Prostate gland (tissue), 2 donors: ENCODE results near the gene PCDH9. TPM values are rescaled to one million over a fixed set of nuclear protein-coding genes. Genes with fewer than 3 reads are reported as not detected.

ENCODE experiments used
- DNase-seq: peaks from one replicate; pipeline ENCODE4 v3.0.0-alpha.2; 2019; ENCODE audit warnings: low spot score
- H3K27ac ChIP-seq, 2 donors: fragments of 200-600 bp; sonication (generic); 2 replicates each; pipeline ENCODE4 v1.5.1; 2017 to 2019
- H3K27me3 ChIP-seq: fragments of 200-600 bp; sonication (generic); replicated peaks from 2 replicates; pipeline ENCODE4 v1.5.1; 2019; ENCODE audit not compliant: insufficient read depth
- H3K36me3 ChIP-seq, 2 donors: fragments of 200-600 bp; sonication (generic); 1 replicate in 1 of 2; 2 replicates in 1 of 2; pipeline versions ENCODE4 v1.5.1 to v1.8.1; 2017 to 2019
- H3K4me1 ChIP-seq: fragments of 200-600 bp; sonication (generic); replicated peaks from 2 replicates; pipeline ENCODE4 v1.5.1; 2019
- H3K4me3 ChIP-seq, 2 donors: fragments of 200-600 bp; sonication (generic); 2 replicates each; pipeline ENCODE4 v1.5.1; 2017 to 2019
- H3K9me3 ChIP-seq: fragments of 200-600 bp; sonication (generic); 2 replicates; pipeline ENCODE4 v1.5.1; 2017
- POLR2A ChIP-seq: fragments of 450-650 bp; IDR thresholded peaks from one replicate; pipeline ENCODE4 v1.6.1; 2016; ENCODE audit warnings: antibody characterized with exemption, mild to moderate bottlenecking
- POLR2AphosphoS5 ChIP-seq: sonication (generic); formaldehyde crosslinking; IDR thresholded peaks from one replicate; pipeline ENCODE4 v1.6.1; 2017; ENCODE audit warnings: antibody characterized with exemption
- WGBS: methylation state at CpG from one replicate; pipeline ENCODE4 v1.1.5; 2018; 5-methylcytosine and 5-hydroxymethylcytosine counted together
- intact Hi-C: fragments of 100-400 bp; cut with DNase I; formaldehyde crosslinking; loops from one replicate; pipeline ENCODE4 v1.14.2; 2022
- total RNA-seq, 2 donors: library from RNA; depleted of rRNA; stranded (reverse); fragments of >200 nt; gene quantifications; one replicate each; pipeline ENCODE4 v1.1.0, GENCODE V29; 2016
- TF ChIP-seq, protein P1 (sequence below), 4 experiments: fragments of 200-600 bp in 2 of 4; fragments of 450-650 bp in 2 of 4; sonication (generic) in 2 of 4; IDR thresholded peaks; 1 replicate in 3 of 4; 2 replicates in 1 of 4; pipeline ENCODE4 v1.5.1; 2016 to 2019; ENCODE audit warnings: antibody characterized with exemption in 4 of 4, mild to moderate bottlenecking in 2 of 4, moderate library complexity in 2 of 4

The PCDH9 gene
- total RNA-seq, 2 donors from 2014 or later = 1.8 to 5.5 TPM

DNA sequence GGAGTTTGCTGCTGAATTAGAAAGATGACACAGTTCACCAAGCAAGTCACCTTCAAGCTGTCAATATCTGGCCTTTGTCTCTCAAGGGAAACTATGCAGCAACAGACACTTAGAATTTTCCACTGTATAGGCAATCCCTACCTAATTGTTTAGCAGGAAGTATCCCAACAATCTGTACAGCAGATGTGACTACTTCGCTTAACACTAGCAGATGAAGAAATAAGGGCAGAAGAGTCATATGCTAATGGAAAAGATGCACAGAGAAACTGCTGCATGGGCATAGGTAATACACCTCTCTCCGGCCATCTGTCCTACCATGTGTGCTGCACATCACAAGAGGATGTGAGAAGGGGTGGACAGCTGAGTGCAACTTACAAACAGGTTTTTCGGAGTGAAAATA lies 851.2 kb downstream of the PCDH9 start:
- no peaks in the 10 kb centered on the region for H3K36me3 ChIP-seq
- no peak for DNase-seq
- H3K27ac ChIP-seq = no peak overlapping the region
- no peaks in the 10 kb centered on the region for H3K4me1 ChIP-seq
- H3K27me3 ChIP-seq = no peaks in the 10 kb centered on the region
- intact Hi-C loops = no loop called here
- WGBS = 98% methylated on average over 3 of the region's 3 CpGs
- TF ChIP-seq POLR2AphosphoS5 (no peak), POLR2A (no peak)
- TF ChIP-seq, protein P1, sequence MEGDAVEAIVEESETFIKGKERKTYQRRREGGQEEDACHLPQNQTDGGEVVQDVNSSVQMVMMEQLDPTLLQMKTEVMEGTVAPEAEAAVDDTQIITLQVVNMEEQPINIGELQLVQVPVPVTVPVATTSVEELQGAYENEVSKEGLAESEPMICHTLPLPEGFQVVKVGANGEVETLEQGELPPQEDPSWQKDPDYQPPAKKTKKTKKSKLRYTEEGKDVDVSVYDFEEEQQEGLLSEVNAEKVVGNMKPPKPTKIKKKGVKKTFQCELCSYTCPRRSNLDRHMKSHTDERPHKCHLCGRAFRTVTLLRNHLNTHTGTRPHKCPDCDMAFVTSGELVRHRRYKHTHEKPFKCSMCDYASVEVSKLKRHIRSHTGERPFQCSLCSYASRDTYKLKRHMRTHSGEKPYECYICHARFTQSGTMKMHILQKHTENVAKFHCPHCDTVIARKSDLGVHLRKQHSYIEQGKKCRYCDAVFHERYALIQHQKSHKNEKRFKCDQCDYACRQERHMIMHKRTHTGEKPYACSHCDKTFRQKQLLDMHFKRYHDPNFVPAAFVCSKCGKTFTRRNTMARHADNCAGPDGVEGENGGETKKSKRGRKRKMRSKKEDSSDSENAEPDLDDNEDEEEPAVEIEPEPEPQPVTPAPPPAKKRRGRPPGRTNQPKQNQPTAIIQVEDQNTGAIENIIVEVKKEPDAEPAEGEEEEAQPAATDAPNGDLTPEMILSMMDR (IDR thresholded peaks at IDR 0.05) = no peak
- H3K9me3 ChIP-seq = no peaks in the 10 kb centered on the region
- H3K4me3 ChIP-seq = no peak overlapping the region

DNA sequence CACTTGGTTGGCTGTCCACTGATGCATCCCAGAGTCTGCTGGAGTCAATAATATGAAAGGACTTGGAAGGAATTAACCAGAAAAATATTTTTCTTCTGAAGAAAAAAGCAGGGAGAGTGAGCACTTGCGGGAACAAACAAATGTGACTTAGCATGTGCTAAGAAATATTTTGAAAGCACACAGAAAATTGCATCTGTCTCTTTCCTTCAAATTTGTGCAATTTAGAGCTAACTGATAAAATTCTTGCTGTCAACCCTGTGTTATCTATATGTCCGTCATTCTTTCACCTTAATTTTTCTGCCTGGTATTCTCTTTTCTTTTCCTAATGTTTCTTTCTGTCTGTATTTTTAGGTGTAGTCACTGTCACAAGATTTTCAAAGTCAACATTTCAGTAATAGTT lies 852.6 kb downstream of the PCDH9 start:
- H3K9me3 ChIP-seq = no peaks in the 10 kb centered on the region
- H3K4me3 ChIP-seq = no peak overlapping the region
- no peaks in the 10 kb centered on the region for H3K36me3 ChIP-seq
- H3K27ac ChIP-seq = no peak overlapping the region
- no peak for TF ChIP-seq POLR2A
- TF ChIP-seq, protein P1 (IDR thresholded peaks at IDR 0.05) = no peak
- TF ChIP-seq POLR2AphosphoS5 = no peak
- intact Hi-C loops = no loop called here
- H3K4me1 ChIP-seq = no peaks in the 10 kb centered on the region
- no peaks in the 10 kb centered on the region for H3K27me3 ChIP-seq
- DNase-seq = no peak
- WGBS = 69% methylated on average over 2 of the region's 2 CpGs

DNA sequence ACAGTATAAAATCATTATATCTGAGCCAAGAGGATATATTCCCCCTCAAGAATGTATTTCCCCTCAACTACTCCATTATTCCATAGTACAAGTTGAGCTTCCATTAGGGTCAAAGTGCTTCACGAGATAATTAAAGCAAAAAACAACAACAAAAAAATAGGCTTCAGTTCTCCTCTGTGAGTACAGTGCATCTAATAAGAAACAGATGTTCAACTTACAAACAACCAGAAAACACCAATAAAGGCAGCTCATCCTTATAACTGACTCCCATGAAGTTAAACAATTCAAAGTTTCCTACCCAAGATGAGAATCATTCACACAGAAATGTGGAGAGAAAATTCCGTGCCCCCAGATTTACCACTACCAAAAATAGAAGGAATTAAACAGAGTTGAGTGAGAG lies 854.4 kb downstream of the PCDH9 start:
- no peak for DNase-seq
- no peak for TF ChIP-seq POLR2A
- Histone ChIP-seq H3K4me1 (no peaks in the 10 kb centered on the region), H3K27ac (no peak overlapping the region), H3K4me3 (no peak overlapping the region), H3K9me3 (no peaks in the 10 kb centered on the region), H3K36me3 (no peaks in the 10 kb centered on the region), H3K27me3 (no peaks in the 10 kb centered on the region)
- WGBS = 75% methylated on average over 2 of the region's 2 CpGs
- intact Hi-C loops = no loop called here

- no peaks in the 10 kb centered on the region for H3K36me3 ChIP-seq
- no peaks in the 10 kb centered on the region for H3K4me1 ChIP-seq
- intact Hi-C loops = no loop called here
- TF ChIP-seq, protein P1 (IDR thresholded peaks at IDR 0.05) = no peak
- TF ChIP-seq POLR2AphosphoS5 = no peak
- TF ChIP-seq POLR2A = no peak
- no peak for DNase-seq
- no peak overlapping the region for H3K4me3 ChIP-seq
- H3K27ac ChIP-seq = no peak overlapping the region
- no peaks in the 10 kb centered on the region for H3K9me3 ChIP-seq
- H3K27me3 ChIP-seq = no peaks in the 10 kb centered on the region
- 44% methylated on average over 1 of the region's 1 CpG for WGBS
Measured at GRCh38 chr13:66369666-66370065, 860.5 kb downstream of the PCDH9 start.

DNA sequence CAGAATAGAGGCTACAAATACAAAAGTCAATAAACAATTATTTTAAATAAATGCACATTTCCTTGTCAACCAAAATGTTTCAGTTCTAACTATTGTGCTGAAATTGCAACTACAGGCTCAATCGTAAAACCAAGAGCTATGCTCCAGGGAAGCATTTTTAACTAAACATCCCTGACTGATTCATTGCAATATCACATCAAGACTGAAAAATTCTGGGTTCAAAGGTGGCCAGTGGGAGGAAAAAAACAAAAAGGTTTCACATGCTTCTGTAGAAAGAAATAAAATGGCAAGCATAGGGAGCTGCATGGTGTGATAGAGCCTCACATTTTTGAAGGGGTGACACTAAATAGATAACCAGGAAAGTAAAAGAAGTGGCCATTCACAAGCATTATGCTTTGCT lies 862.8 kb downstream of the PCDH9 start:
- Histone ChIP-seq H3K4me3 (no peak overlapping the region), H3K27me3 (no peaks in the 10 kb centered on the region), H3K36me3 (no peaks in the 10 kb centered on the region), H3K4me1 (no peaks in the 10 kb centered on the region), H3K9me3 (no peaks in the 10 kb centered on the region), H3K27ac (no peak overlapping the region)
- TF ChIP-seq, protein P1 (IDR thresholded peaks at IDR 0.05) = no peak
- TF ChIP-seq POLR2A (no peak), POLR2AphosphoS5 (no peak)
- WGBS = 83% methylated on average over 1 of the region's 1 CpG
- intact Hi-C loops = no loop called here
- DNase-seq = no peak
